Suprapubic skin (tissue), 4 donors: ENCODE data around the gene SP140L. TPM values are rescaled to one million over a fixed set of nuclear protein-coding genes. Genes with fewer than 3 reads are reported as not detected.
"Not testable (repeated sequence)": the region's sequence is repeated elsewhere in the genome, so short reads cannot be mapped to it uniquely, and the experiment has no call there.

Source experiments
- DNase-seq, 2 donors: peaks; one replicate each; pipeline ENCODE4 v3.0.0-alpha.2; 2019; ENCODE audit warnings: low spot score in 2 of 2
- H3K27ac ChIP-seq: fragments of 200-600 bp; sonication (generic); one replicate; pipeline ENCODE4 v1.5.1; 2019
- H3K27me3 ChIP-seq: fragments of 200-600 bp; sonication (generic); one replicate; pipeline ENCODE4 v1.5.1; 2019
- H3K36me3 ChIP-seq: fragments of 200-600 bp; sonication (generic); one replicate; pipeline ENCODE4 v1.5.1; 2019
- H3K4me1 ChIP-seq: fragments of 200-600 bp; sonication (generic); one replicate; pipeline ENCODE4 v1.5.1; 2019
- H3K4me3 ChIP-seq: fragments of 200-600 bp; sonication (generic); one replicate; pipeline ENCODE4 v1.5.1; 2019; ENCODE audit warnings: mild to moderate bottlenecking
- H3K9me3 ChIP-seq: fragments of 200-600 bp; sonication (generic); one replicate; pipeline ENCODE4 v1.5.1; 2019
- CTCF ChIP-seq, 2 donors: fragments of 200-600 bp in 1 of 2; fragments of 450-650 bp in 1 of 2; sonication (generic) in 1 of 2; IDR thresholded peaks; one replicate each; pipeline ENCODE4 v1.5.1; 2016 to 2019; ENCODE audit warnings: antibody characterized with exemption in 2 of 2, mild to moderate bottlenecking in 1 of 2, moderate library complexity in 1 of 2
- EP300 ChIP-seq: sonication (generic); formaldehyde crosslinking; IDR thresholded peaks from one replicate; pipeline ENCODE4 v1.6.1; 2017; ENCODE audit warnings: antibody characterized with exemption
- POLR2A ChIP-seq, 2 donors: fragments of 450-650 bp; IDR thresholded peaks; one replicate each; pipeline ENCODE4 v1.6.1; 2017; ENCODE audit warnings: antibody characterized with exemption in 2 of 2, mild to moderate bottlenecking in 2 of 2, moderate library complexity in 2 of 2
- POLR2AphosphoS5 ChIP-seq, 3 donors: sonication (generic); formaldehyde crosslinking; IDR thresholded peaks; one replicate each; pipeline ENCODE4 v1.6.1; 2017; ENCODE audit warnings: antibody characterized with exemption in 3 of 3
- WGBS: methylation state at CpG from one replicate; pipeline ENCODE4 v1.1.5; 2018; 5-methylcytosine and 5-hydroxymethylcytosine counted together
- total RNA-seq, 4 donors: library from RNA; depleted of rRNA; stranded (reverse); fragments of >200 nt; gene quantifications; one replicate each; pipeline ENCODE4 v1.1.0, GENCODE V29; 2016

SP140L gene
- total RNA-seq, 4 donors from 2014 or later, result 0.98 to 6.3 (median 2.5) TPM

- no peak for TF ChIP-seq EP300
- TF ChIP-seq POLR2AphosphoS5 (IDR thresholded peaks at IDR 0.05), result no peak
- no peak for TF ChIP-seq CTCF (IDR thresholded peaks at IDR 0.05)
- TF ChIP-seq POLR2A (IDR thresholded peaks at IDR 0.05), result no peak
- no peaks in the 10 kb centered on the region for H3K36me3 ChIP-seq
- no peak overlapping the region for H3K4me3 ChIP-seq
- peaks cover 6% of the 10 kb centered on the region for H3K9me3 ChIP-seq
- no peaks in the 10 kb centered on the region for H3K4me1 ChIP-seq
- H3K27me3 ChIP-seq, result no peaks in the 10 kb centered on the region
- no peak for DNase-seq
- WGBS, result 90% methylated on average over 12 of the region's 12 CpGs
- no peak overlapping the region for H3K27ac ChIP-seq
Measured at GRCh38 chr2:230308402-230309000, 18.5 kb upstream of the SP140L start.

- H3K36me3 ChIP-seq, H3K9me3 ChIP-seq, H3K27ac ChIP-seq, H3K27me3 ChIP-seq, DNase-seq, H3K4me1 ChIP-seq, H3K4me3 ChIP-seq: not testable (repeated sequence)
- 83% methylated on average over 1 of the region's 5 CpGs for WGBS
Measured at GRCh38 chr2:230310792-230311191, 16.2 kb upstream of the SP140L start.

- not testable (repeated sequence) for H3K27ac ChIP-seq, H3K4me1 ChIP-seq, H3K36me3 ChIP-seq, H3K27me3 ChIP-seq, H3K9me3 ChIP-seq, DNase-seq, H3K4me3 ChIP-seq
- WGBS, result 50% methylated on average over 1 of the region's 1 CpG
Measured at GRCh38 chr2:230311634-230312033, 15.4 kb upstream of the SP140L start.

- TF ChIP-seq EP300 (no peak), POLR2A (IDR thresholded peaks at IDR 0.05) (no peak)
- no peaks in the 10 kb centered on the region for H3K4me1 ChIP-seq
- H3K9me3 ChIP-seq, result no peaks in the 10 kb centered on the region
- H3K36me3 ChIP-seq, result no peaks in the 10 kb centered on the region
- H3K27ac ChIP-seq, result no peak overlapping the region
- DNase-seq, result no peak
- WGBS, result 87% methylated on average over 2 of the region's 2 CpGs
- H3K27me3 ChIP-seq, result no peaks in the 10 kb centered on the region
- no peak overlapping the region for H3K4me3 ChIP-seq
Measured at GRCh38 chr2:230312638-230313037, 14.4 kb upstream of the SP140L start.

GRCh38 chr2:230317366-230317765, 9.6 kb upstream of the SP140L start:
- H3K27ac ChIP-seq, result no peak overlapping the region
- DNase-seq, result no peak
- WGBS, result 80% methylated on average over 2 of the region's 3 CpGs

GRCh38 chr2:230318190-230319121, 8.5 kb upstream of the SP140L start:
- DNase-seq, result no peak
- no peaks in the 10 kb centered on the region for H3K27me3 ChIP-seq
- H3K9me3 ChIP-seq, result no peaks in the 10 kb centered on the region
- H3K27ac ChIP-seq, result no peak overlapping the region
- no peaks in the 10 kb centered on the region for H3K36me3 ChIP-seq
- 73% methylated on average over 6 of the region's 6 CpGs for whole genome bisulfite sequencing
- TF ChIP-seq POLR2A (IDR thresholded peaks at IDR 0.05) (no peak), CTCF (IDR thresholded peaks at IDR 0.05) (no peak)
- H3K4me3 ChIP-seq, result no peak overlapping the region
- no peaks in the 10 kb centered on the region for H3K4me1 ChIP-seq

More at GRCh38 chr2:230317366-230317765, 9.6 kb upstream of the SP140L start:
- H3K9me3 ChIP-seq, result no peaks in the 10 kb centered on the region
- no peaks in the 10 kb centered on the region for H3K36me3 ChIP-seq
- TF ChIP-seq EP300 (no peak), POLR2AphosphoS5 (IDR thresholded peaks at IDR 0.05) (no peak), CTCF (IDR thresholded peaks at IDR 0.05) (no peak), POLR2A (IDR thresholded peaks at IDR 0.05) (no peak)
- no peaks in the 10 kb centered on the region for H3K4me1 ChIP-seq
- no peaks in the 10 kb centered on the region for H3K27me3 ChIP-seq
- H3K4me3 ChIP-seq, result no peak overlapping the region
